ENCODE data around the gene COL25A1.
A peak's percentile ranks its signal among the peaks of the same experiment; 100 is the strongest.

COL25A1 gene

DNA sequence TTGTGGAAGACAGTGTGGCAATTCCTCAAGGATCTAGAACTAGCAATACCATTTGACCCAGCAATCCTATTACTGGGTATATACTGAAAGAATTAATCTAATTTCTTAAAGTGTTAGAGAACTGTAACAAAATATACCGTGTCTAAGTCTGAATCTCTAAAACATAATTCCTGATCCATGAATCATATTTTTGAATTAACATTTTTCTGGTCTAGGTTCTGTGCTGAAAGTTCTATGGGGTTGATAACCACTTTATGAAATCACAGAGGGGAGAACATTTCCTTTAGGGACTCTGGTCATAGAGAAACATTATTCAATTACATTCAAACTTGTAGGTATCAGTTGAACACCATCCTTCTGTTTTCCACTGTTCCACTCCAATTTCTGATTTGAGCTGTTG, 447.7 kb downstream of the COL25A1 start:
- DNase-seq (ENCODE audit: extremely low read depth, low read depth), result no peak
- TF ChIP-seq, protein P1, sequence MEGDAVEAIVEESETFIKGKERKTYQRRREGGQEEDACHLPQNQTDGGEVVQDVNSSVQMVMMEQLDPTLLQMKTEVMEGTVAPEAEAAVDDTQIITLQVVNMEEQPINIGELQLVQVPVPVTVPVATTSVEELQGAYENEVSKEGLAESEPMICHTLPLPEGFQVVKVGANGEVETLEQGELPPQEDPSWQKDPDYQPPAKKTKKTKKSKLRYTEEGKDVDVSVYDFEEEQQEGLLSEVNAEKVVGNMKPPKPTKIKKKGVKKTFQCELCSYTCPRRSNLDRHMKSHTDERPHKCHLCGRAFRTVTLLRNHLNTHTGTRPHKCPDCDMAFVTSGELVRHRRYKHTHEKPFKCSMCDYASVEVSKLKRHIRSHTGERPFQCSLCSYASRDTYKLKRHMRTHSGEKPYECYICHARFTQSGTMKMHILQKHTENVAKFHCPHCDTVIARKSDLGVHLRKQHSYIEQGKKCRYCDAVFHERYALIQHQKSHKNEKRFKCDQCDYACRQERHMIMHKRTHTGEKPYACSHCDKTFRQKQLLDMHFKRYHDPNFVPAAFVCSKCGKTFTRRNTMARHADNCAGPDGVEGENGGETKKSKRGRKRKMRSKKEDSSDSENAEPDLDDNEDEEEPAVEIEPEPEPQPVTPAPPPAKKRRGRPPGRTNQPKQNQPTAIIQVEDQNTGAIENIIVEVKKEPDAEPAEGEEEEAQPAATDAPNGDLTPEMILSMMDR (IDR thresholded peaks at IDR 0.05; ENCODE audit: low read depth, low read length, missing control alignments), result no peak
- H3K4me3 ChIP-seq (replicated peaks; ENCODE audit: low read depth, low read length), result no peak overlapping the region

DNA sequence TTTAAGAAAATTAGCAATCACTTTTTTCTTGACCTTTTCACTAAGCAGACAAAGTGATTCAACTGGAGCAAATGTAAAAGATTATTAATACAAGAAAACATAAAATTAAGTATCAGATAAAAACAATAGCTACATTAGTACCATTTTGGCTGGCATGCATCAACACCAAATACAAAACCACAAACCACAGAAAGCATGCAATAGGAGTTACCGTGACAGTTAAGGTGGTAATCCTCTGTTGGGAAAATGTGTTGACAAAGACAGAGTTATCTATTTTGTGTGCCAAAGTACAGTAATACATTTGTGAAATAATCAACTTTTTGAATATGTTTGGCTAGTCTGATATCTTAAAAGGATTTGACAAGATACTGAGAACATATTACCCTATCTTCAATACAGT, 449.8 kb downstream of the COL25A1 start:
- H3K4me3 ChIP-seq (replicated peaks; ENCODE audit: low read depth, low read length), result no peak overlapping the region
- TF ChIP-seq, protein P1 (IDR thresholded peaks at IDR 0.05; ENCODE audit: low read depth, low read length, missing control alignments), result no peak
- no peak for DNase-seq (ENCODE audit: extremely low read depth, low read depth)

DNA sequence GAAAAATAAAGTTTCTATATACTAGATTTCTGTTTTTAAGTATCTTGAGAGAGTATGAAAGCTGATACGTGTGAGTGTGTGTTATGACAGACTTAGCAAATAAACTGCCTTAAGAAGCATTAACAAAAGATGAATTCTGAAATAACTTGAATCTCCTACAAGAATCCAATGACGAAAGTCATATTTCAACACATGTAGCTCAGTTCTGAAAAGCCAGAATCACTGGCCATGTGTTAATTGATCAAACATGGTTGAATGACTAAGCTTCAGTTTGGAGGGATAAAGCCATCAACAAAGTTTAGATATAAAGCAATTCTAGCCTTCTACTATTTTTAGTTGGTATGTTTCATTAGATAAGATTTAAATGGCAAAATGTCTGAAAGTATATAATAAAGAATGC, 451.1 kb downstream of the COL25A1 start:
- TF ChIP-seq, protein P1 (IDR thresholded peaks at IDR 0.05; ENCODE audit: low read depth, low read length, missing control alignments), result no peak
- DNase-seq (ENCODE audit: extremely low read depth, low read depth), result no peak
- no peak overlapping the region for H3K4me3 ChIP-seq (replicated peaks; ENCODE audit: low read depth, low read length)

DNA sequence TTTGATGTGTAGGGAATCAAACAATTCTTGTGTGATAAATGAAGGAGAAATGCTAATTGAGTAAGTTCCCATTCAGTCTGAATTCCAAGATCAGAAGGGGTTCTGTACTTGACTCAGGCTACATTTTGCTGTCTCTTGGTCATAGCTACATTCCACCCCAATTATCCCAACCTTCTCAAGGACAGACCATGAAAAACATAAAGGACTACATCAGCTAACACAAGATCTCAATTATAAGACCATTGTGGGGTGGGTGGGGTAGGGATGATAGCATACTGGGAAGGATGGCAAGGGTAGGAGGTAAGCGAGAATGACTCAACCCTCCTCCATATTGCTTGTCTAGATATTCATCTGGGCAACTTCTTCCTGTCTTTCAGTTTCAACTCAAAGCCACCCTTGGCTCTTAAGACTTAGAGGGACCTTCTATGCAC, 452.2 kb downstream of the COL25A1 start:
- no peak overlapping the region for H3K4me3 ChIP-seq (replicated peaks; ENCODE audit: low read depth, low read length)
- DNase-seq (ENCODE audit: extremely low read depth, low read depth), result no peak
- TF ChIP-seq, protein P1 (IDR thresholded peaks at IDR 0.05; ENCODE audit: low read depth, low read length, missing control alignments), result no peak

DNA sequence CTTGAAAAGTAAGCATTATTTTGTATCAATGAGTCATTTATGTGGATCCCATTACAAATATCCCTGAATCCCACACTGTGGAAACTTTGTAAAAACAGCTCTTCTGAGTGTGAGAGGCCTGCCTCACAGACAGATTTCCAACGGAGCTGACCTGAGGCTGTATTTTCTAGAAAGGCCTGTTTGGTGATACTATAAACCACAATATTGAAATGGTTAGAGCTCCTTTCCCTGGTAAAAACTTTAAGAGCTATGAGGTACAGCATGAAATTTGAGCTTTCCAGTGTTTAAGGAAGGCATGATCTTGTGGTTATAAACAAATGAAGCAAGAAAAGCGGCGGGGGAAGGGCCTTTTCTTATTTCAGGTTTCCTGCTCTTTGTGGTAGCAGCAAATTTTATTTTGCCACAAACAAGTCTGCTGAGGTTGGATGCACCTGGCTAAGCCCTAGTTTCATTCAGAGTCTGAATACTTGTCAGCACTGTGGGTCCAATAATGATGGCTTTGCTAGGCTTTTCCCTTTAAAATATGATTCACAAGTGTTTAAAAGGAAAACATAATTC, 452.8 kb downstream of the COL25A1 start:
- TF ChIP-seq, protein P1 (IDR thresholded peaks at IDR 0.05; ENCODE audit: low read depth, low read length, missing control alignments), result no peak
- H3K4me3 ChIP-seq (replicated peaks; ENCODE audit: low read depth, low read length), result no peak overlapping the region
- DNase-seq (ENCODE audit: extremely low read depth, low read depth), result peak; percentile 74

DNA sequence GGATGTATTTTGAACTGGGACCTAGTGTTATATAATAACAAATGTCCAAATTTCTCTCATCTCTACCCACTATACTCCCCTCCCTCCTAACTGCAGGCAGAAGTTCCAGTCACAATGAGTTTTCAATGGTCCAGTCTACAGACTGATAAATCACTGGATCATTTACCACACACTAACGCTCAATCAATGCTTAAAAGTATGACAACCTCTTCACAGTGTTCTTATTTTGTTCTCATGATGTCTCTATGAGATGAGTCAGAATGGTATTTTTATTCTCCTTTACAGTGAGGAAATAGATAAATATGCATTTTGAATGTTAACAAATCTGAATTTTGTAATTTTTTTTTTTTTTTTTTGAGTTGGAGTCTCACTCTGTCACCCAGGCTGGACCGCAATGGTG, 455.9 kb downstream of the COL25A1 start:
- TF ChIP-seq, protein P1 (IDR thresholded peaks at IDR 0.05; ENCODE audit: low read depth, low read length, missing control alignments), result no peak
- no peak overlapping the region for H3K4me3 ChIP-seq (replicated peaks; ENCODE audit: low read depth, low read length)
- DNase-seq (ENCODE audit: extremely low read depth, low read depth), result no peak

DNA sequence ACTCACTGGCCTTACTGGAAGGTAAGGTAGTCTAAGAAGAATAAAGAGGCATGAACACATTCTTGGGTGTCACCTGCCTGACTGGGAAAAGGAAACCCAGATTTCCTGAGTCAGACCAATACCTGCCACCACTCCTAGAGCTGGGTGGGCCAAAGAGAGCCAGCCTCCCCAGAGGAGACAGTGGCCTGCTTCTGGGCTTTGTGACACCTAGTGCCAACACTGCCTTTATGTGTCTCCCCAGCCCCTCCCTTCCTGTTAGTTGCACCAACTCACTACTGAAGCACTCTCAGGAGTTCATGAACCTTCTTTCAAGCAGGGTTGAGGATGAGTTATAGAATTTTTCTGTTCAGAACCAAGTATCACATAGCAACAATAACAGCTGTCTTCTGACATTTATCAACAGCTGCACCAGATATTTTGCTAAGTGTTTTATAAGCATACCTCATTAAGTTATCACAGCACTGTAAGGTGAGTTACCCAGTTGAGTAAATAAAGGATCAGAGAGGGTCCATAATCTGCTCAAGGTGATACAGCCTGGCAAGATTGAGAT, 462.0 kb downstream of the COL25A1 start:
- DNase-seq (ENCODE audit: extremely low read depth, low read depth), result no peak
- no peak overlapping the region for H3K4me3 ChIP-seq (replicated peaks; ENCODE audit: low read depth, low read length)
- TF ChIP-seq, protein P1 (IDR thresholded peaks at IDR 0.05; ENCODE audit: low read depth, low read length, missing control alignments), result no peak

All from HFF-Myc (cell line).